Measurements from ENCODE around the gene EXOC6. TPM values are rescaled to one million over a fixed set of nuclear protein-coding genes. Genes with fewer than 3 reads are reported as not detected.

Gene EXOC6
- polyA plus RNA-seq, 1 donor (not counting 4 experiments of a cell fraction or from before 2014, with no cell fraction given) = 1.2 TPM

- Histone ChIP-seq H3K4me2 (ENCODE audit: control insufficient read depth, extremely low read depth, insufficient read depth, low read depth, low read length) (no peak overlapping the region), H4K20me1 (ENCODE audit: control insufficient read depth, extremely low read depth, insufficient read depth, low read length) (peaks cover 6% of the 10 kb centered on the region), H3K9me1 (ENCODE audit: control insufficient read depth, extremely low read depth, insufficient read depth, low read length) (no peaks in the 10 kb centered on the region), H3K9ac (ENCODE audit: control insufficient read depth, extremely low read depth, insufficient read depth, low read length) (no peak overlapping the region), H3K27me3 (ENCODE audit: control insufficient read depth, extremely low read depth, insufficient read depth, low read length) (peaks cover 100% of the 10 kb centered on the region), H3K4me3 (ENCODE audit: control insufficient read depth in 2 of 3, extremely low read depth in 1 of 3, insufficient read depth in 2 of 3, low read depth in 1 of 3, low read length in 3 of 3) (no peak overlapping the region), H3K79me2 (ENCODE audit: control insufficient read depth, insufficient read depth, low read length) (no peaks in the 10 kb centered on the region), H3K36me3 (ENCODE audit: control insufficient read depth in 2 of 2, extremely low read depth in 1 of 2, insufficient read depth in 2 of 2, low read length in 2 of 2) (no peaks in the 10 kb centered on the region), H3K27ac (ENCODE audit: control insufficient read depth, insufficient read depth, low read length) (no peak overlapping the region), H2AFZ (ENCODE audit: control insufficient read depth, low read length) (no peak overlapping the region), H3K4me1 (ENCODE audit: control insufficient read depth, extremely low read depth, insufficient read depth, low read length) (peaks cover 6% of the 10 kb centered on the region), H3K9me3 (ENCODE audit: control insufficient read depth, low read depth, low read length) (no peaks in the 10 kb centered on the region)
- FAIRE-seq = no peak
- no peak for DNase-seq (ENCODE audit: low read depth, low spot score)
- TF ChIP-seq EZH2 (IDR thresholded peaks at IDR 0.05; ENCODE audit: low read length) (peak; percentile 93), CTCF (optimal IDR thresholded peaks at IDR 0.05 in 1 of 3, IDR thresholded peaks at IDR 0.05 in 1 of 3, conservative IDR thresholded peaks at IDR 0.05 in 1 of 3; ENCODE audit: extremely low read depth in 1 of 3, insufficient read depth in 2 of 3, low read length in 3 of 3) (peak in 1 of 3 experiments; percentile 34)
- dilution Hi-C loops (cut with MboI; ENCODE audit: extremely low pct_ligation_motif_present, low sequenced_read_pairs) = no loop called here
Observed at GRCh38 chr10:93065675-93066543, 217.6 kb downstream of the EXOC6 start.

- DNase-seq (ENCODE audit: low read depth, low spot score) = no peak
- H3K27ac ChIP-seq (ENCODE audit: control insufficient read depth, insufficient read depth, low read length) = no peak overlapping the region
- no peak for FAIRE-seq
- no peak for TF ChIP-seq CTCF (optimal IDR thresholded peaks at IDR 0.05 in 1 of 3, IDR thresholded peaks at IDR 0.05 in 1 of 3, conservative IDR thresholded peaks at IDR 0.05 in 1 of 3; ENCODE audit: extremely low read depth in 1 of 3, insufficient read depth in 2 of 3, low read length in 3 of 3)
- peak; percentile 62 for TF ChIP-seq EZH2 (IDR thresholded peaks at IDR 0.05; ENCODE audit: low read length)
- peaks cover 6% of the 10 kb centered on the region for H4K20me1 ChIP-seq (ENCODE audit: control insufficient read depth, extremely low read depth, insufficient read depth, low read length)
- H2AFZ ChIP-seq (ENCODE audit: control insufficient read depth, low read length) = no peak overlapping the region
- no peak overlapping the region for H3K4me3 ChIP-seq (ENCODE audit: control insufficient read depth in 2 of 3, extremely low read depth in 1 of 3, insufficient read depth in 2 of 3, low read depth in 1 of 3, low read length in 3 of 3)
- dilution Hi-C loops (cut with MboI; ENCODE audit: extremely low pct_ligation_motif_present, low sequenced_read_pairs) = no loop called here
- H3K9me1 ChIP-seq (ENCODE audit: control insufficient read depth, extremely low read depth, insufficient read depth, low read length) = no peaks in the 10 kb centered on the region
- H3K9ac ChIP-seq (ENCODE audit: control insufficient read depth, extremely low read depth, insufficient read depth, low read length) = no peak overlapping the region
- peaks cover 98% of the 10 kb centered on the region for H3K27me3 ChIP-seq (ENCODE audit: control insufficient read depth, extremely low read depth, insufficient read depth, low read length)
- H3K36me3 ChIP-seq (ENCODE audit: control insufficient read depth in 2 of 2, extremely low read depth in 1 of 2, insufficient read depth in 2 of 2, low read length in 2 of 2) = no peaks in the 10 kb centered on the region
- H3K9me3 ChIP-seq (ENCODE audit: control insufficient read depth, low read depth, low read length) = no peaks in the 10 kb centered on the region
- no peak overlapping the region for H3K4me2 ChIP-seq (ENCODE audit: control insufficient read depth, extremely low read depth, insufficient read depth, low read depth, low read length)
- H3K79me2 ChIP-seq (ENCODE audit: control insufficient read depth, insufficient read depth, low read length) = no peaks in the 10 kb centered on the region
- H3K4me1 ChIP-seq (ENCODE audit: control insufficient read depth, extremely low read depth, insufficient read depth, low read length) = peaks cover 6% of the 10 kb centered on the region
Observed at GRCh38 chr10:93066544-93066913, 218.2 kb downstream of the EXOC6 start.
